SK-N-MC (cell line): Measurements from ENCODE around the gene PREX1.

Experiments used
- DNase-seq: peaks from one replicate; pipeline ENCODE4 v3.0.0-alpha.2; 2011; ENCODE audit warnings: low read depth, low spot score
- H3K27ac ChIP-seq: fragments of 200-600 bp; sonication (generic); 2 replicates; pipeline ENCODE4 v1.5.1; 2016; ENCODE audit warnings: mixed run types
- H3K36me3 ChIP-seq: fragments of 200-600 bp; sonication (generic); 2 replicates; pipeline ENCODE4 v1.6.1; 2017; ENCODE audit warnings: antibody characterized with exemption, low read length, mixed read lengths; ENCODE audit not compliant: insufficient read depth
- H3K4me3 ChIP-seq: fragments of 200-600 bp; sonication (generic); 2 replicates; pipeline ENCODE4 v1.5.1; 2016
- H3K9ac ChIP-seq: fragments of 200-600 bp; sonication (generic); 2 replicates; pipeline ENCODE4 v1.8.0; 2017; ENCODE audit warnings: mixed run types, mixed read lengths; ENCODE audit not compliant: insufficient read length
- H3K9me3 ChIP-seq: fragments of 200-600 bp; sonication (generic); 2 replicates; pipeline ENCODE4 v1.6.1; 2017; ENCODE audit warnings: low read depth, mild to moderate bottlenecking, antibody characterized with exemption, low read length, moderate library complexity, mixed read lengths
- EZH2 ChIP-seq: fragments of 200-600 bp; sonication (generic); IDR thresholded peaks from one replicate; pipeline ENCODE4 v1.6.1; 2017; ENCODE audit warnings: antibody characterized with exemption
- FOXP2 ChIP-seq: optimal IDR thresholded peaks from 2 replicates; pipeline ENCODE3; 2011; ENCODE audit warnings: mild to moderate bottlenecking, moderate library complexity; ENCODE audit not compliant: insufficient read depth; ENCODE audit errors: extremely low read length, control extremely low read depth
- POLR2AphosphoS5 ChIP-seq: IDR thresholded peaks from 2 replicates; pipeline ENCODE4 v1.6.1; 2012; ENCODE audit warnings: mild to moderate bottlenecking, low read depth, low read length, borderline replicate concordance

The PREX1 gene

DNA sequence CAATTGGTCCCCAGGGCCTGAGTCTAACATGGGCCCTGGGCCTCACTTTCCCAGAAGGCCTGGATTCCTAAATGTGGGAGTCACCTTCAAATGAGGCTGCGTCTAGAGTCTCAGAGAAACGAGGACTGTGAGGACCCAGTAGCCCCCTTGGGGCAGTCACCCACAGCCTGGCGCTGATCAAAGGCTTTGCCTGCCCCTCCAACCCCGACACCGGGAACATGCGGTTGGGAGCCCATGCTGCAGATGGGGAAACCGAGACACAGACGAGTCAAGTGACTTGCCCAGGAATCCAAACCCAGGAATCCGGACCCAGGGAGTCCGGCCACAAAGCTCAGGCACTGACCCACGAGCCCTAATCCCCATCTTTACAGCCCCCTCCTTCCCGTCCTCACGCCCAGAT lies 209.7 kb downstream of the PREX1 start:
- Histone ChIP-seq H3K4me3 (no peak overlapping the region), H3K27ac (no peak overlapping the region), H3K9ac (no peak overlapping the region), H3K36me3 (no peaks in the 10 kb centered on the region), H3K9me3 (no peaks in the 10 kb centered on the region)
- no peak for DNase-seq
- TF ChIP-seq EZH2 = no peak
- TF ChIP-seq POLR2AphosphoS5 = no peak
- TF ChIP-seq FOXP2 = no peak

DNA sequence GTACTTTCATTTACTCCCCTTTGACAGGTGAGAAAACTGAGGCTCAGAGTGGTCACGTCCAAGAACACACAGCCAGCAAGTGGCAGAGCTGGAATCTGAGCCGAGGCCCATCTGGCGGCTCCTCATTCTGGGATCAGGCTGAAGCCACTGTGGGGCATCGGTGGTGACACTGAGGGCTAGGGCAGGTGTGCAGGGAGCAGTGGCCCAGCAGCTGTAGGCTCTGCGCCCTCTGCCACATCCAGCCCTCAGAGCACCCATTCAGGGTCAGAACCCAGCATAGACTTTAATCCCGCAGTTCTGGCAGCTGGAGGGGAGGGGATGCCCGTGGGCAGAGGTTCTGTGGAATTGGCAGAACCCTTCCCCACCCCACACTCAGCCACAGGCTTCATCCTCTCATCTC lies 210.3 kb downstream of the PREX1 start:
- TF ChIP-seq POLR2AphosphoS5 (no peak), EZH2 (no peak), FOXP2 (no peak)
- Histone ChIP-seq H3K9me3 (no peaks in the 10 kb centered on the region), H3K36me3 (no peaks in the 10 kb centered on the region), H3K4me3 (no peak overlapping the region), H3K9ac (no peak overlapping the region), H3K27ac (no peak overlapping the region)
- DNase-seq = no peak

DNA sequence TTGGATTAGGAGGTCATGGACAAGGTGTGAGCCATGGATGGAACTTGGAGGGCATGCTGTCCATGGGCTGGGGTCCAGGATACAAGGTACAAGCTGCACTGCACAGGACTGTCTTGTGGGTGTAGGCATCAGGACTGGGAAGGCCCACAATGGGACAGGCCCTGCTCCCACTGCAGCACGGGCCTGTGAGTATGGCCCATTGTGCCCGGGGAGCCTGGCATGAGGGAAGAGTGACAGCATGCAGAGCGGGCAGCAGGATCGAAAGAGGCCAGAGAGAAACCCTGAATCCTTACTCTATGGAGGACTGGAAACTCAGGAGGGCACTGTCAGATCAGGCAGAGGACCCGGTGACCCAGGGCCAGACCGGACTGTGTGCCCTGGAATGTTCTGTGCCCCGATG lies 211.3 kb downstream of the PREX1 start:
- no peak overlapping the region for H3K9ac ChIP-seq
- H3K9me3 ChIP-seq = no peaks in the 10 kb centered on the region
- no peak overlapping the region for H3K27ac ChIP-seq
- H3K36me3 ChIP-seq = no peaks in the 10 kb centered on the region
- DNase-seq = no peak
- no peak for TF ChIP-seq EZH2
- no peak for TF ChIP-seq FOXP2
- TF ChIP-seq POLR2AphosphoS5 = no peak
- H3K4me3 ChIP-seq = no peak overlapping the region

DNA sequence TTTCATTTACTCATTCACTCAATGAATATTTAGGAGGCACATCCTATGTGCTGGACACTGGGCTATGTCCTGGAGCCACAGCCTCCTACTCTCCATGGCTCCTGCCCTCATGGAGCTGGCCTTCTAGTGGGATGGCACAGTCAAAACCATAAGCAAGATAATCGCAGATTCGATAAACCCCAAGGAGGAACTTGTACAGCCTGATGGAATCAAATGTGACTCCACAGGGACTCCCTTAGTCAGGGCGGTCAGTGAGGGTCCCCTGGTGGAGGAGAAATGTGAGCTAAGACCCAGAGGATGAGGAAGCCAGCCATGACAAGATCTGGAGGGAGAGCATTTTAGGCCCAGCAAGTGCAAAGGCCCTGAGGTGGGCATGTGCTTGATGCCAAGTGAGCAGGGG lies 211.9 kb downstream of the PREX1 start:
- no peak for DNase-seq
- TF ChIP-seq EZH2 (no peak), FOXP2 (no peak), POLR2AphosphoS5 (no peak)
- H3K27ac ChIP-seq = no peak overlapping the region
- H3K9me3 ChIP-seq = no peaks in the 10 kb centered on the region
- no peak overlapping the region for H3K4me3 ChIP-seq
- H3K36me3 ChIP-seq = no peaks in the 10 kb centered on the region
- no peak overlapping the region for H3K9ac ChIP-seq

DNA sequence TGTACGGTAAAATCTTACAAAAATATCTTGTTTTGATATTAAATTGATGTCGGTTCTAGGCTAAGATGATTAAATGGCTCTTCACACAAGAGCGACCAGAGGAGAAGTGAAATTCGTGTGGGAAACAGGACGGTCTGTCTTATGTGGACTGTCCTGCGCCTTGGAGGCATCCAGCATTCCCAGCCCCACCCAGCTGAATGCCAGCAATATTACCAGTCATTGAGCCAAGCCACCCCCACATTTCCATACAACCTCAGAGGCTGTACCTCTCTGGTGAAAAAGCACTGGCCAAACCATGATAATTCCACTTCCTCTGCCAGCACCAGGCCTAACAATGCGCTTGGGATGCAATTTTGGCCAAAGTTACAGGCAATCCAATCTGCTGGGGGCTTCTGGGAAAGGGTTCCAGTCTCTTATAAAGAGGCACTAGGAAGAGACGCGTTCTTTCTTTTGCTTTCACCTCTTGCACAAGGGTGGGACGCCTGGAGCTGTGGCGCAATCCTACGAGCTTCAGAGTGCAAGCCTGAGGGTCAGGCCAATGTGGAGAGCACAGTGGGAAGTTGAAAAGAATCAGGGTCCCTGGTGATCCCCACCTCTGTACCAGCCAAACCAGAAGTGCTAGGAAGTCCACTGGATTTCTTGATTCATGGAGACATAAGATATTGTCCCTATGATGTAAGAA lies 213.1 kb downstream of the PREX1 start:
- no peak overlapping the region for H3K4me3 ChIP-seq
- H3K9ac ChIP-seq = no peak overlapping the region
- TF ChIP-seq FOXP2 (no peak), EZH2 (no peak), POLR2AphosphoS5 (no peak)
- no peaks in the 10 kb centered on the region for H3K9me3 ChIP-seq
- DNase-seq = no peak
- H3K36me3 ChIP-seq = no peaks in the 10 kb centered on the region
- no peak overlapping the region for H3K27ac ChIP-seq

DNA sequence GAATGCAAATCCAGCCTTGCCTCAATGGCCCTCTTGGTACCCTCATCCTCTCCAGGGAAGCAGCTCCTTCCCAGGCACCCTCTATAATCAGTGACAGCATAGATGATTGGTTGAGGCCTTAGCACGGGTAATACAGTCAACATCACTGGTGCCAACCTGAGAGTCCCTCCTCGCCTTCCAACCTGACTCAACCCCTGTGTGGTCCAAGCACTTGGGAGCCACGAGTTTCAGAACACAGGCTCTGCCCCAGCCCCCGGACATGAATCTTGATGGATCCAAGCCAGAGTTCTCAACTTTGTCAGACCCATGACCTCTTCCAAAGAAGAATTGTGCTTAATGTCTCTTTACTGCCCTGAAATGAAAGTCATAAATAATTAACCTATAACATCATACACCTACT lies 213.9 kb downstream of the PREX1 start:
- Histone ChIP-seq H3K9ac (no peak overlapping the region), H3K27ac (no peak overlapping the region), H3K4me3 (no peak overlapping the region), H3K36me3 (no peaks in the 10 kb centered on the region), H3K9me3 (no peaks in the 10 kb centered on the region)
- no peak for DNase-seq
- TF ChIP-seq FOXP2 = no peak
- no peak for TF ChIP-seq EZH2
- no peak for TF ChIP-seq POLR2AphosphoS5

DNA sequence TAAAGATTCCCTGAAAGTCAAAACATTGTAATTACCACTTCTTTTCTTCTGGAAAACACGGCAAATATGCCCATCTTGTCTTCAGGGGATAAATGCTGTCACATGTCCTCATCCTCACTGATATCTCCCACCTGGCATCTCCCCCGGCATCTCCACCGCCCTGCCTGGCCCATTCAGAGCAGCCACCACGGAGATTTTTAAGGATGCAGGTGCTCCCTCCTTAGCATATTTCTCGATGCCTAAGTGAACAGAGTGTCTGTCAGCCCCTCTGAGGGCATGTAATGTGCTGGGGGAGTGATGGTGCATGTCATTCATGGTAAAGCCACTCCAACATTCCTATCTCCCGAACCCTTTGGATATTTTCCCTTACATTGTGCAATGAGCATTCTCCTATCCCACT lies 215.5 kb downstream of the PREX1 start:
- H3K9ac ChIP-seq = no peak overlapping the region
- TF ChIP-seq EZH2 = no peak
- no peak for TF ChIP-seq POLR2AphosphoS5
- no peak for TF ChIP-seq FOXP2
- no peak overlapping the region for H3K4me3 ChIP-seq
- DNase-seq = no peak
- H3K27ac ChIP-seq = no peak overlapping the region
- no peaks in the 10 kb centered on the region for H3K9me3 ChIP-seq
- H3K36me3 ChIP-seq = no peaks in the 10 kb centered on the region

DNA sequence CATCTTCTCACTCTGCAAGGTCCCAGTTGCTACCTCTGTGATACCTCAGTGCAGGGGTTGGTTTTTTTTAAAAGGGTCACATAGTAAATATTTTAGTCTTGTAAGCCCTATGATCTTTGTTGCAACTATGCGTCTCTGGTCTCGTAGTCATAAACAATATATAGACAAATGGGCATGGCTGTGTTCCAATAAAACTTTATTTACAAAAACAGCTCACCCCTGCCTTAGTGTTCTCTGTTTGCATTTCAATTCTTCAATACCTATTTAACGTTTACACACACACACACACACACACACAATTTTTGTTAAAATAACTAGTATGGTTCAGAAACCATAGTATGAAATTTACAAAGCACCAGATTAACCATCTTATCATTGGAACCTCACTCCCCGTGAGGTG lies 216.8 kb downstream of the PREX1 start:
- no peak overlapping the region for H3K9ac ChIP-seq
- H3K9me3 ChIP-seq = no peaks in the 10 kb centered on the region
- no peak overlapping the region for H3K4me3 ChIP-seq
- H3K27ac ChIP-seq = no peak overlapping the region
- TF ChIP-seq POLR2AphosphoS5 (no peak), EZH2 (no peak), FOXP2 (no peak)
- DNase-seq = no peak
- no peaks in the 10 kb centered on the region for H3K36me3 ChIP-seq

DNA sequence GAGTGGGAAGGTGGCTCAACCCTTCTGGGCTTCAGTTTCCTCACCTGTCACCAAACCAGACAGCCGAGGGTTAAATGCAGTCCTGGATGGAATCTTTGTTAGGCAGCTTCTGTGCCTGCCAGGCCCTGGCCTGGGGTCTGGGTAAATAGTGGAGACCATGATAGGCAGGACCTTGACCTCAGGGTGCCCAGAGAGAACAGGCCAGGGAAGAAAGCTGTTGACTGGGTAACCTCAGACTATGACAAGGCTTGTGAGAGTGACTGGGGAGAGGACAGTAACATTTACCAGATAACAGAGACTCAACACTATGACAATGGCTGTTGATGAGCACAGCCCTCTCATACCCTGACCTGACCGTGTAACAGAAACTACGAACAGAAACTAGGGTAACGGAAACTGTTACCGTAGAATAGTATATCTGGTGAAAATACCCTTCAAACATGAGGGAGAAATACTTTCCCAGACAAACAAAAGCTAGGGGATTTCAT lies 218.3 kb downstream of the PREX1 start:
- TF ChIP-seq FOXP2 (no peak), EZH2 (no peak), POLR2AphosphoS5 (no peak)
- no peak overlapping the region for H3K4me3 ChIP-seq
- H3K9me3 ChIP-seq = no peaks in the 10 kb centered on the region
- H3K27ac ChIP-seq = no peak overlapping the region
- no peak for DNase-seq
- H3K9ac ChIP-seq = no peak overlapping the region
- no peaks in the 10 kb centered on the region for H3K36me3 ChIP-seq
